ENCODE data around the gene ZNF888. TPM values are rescaled to one million over a fixed set of nuclear protein-coding genes. Genes with fewer than 3 reads are reported as not detected.
"Not testable (repeated sequence)": the region's sequence is repeated elsewhere in the genome, so short reads cannot be mapped to it uniquely, and the experiment has no call there.

Gene ZNF888
- polyA plus RNA-seq, 1 experiment: 2.2 TPM

- Histone ChIP-seq H3K27ac (ENCODE audit: low read depth, low read length) (no peak overlapping the region), H3K4me3 (ENCODE audit: low read depth, low read length) (no peak overlapping the region), H3K27me3 (ENCODE audit: control insufficient read depth, insufficient read depth, low read length) (no peaks in the 10 kb centered on the region), H3K9me3 (ENCODE audit: control insufficient read depth, insufficient read depth, low read length) (peaks cover 68% of the 10 kb centered on the region)
- DNase-seq (ENCODE audit: low read depth, low spot score): no peak
- ChIA-PET CTCF (no interaction called here), POLR2A (no interaction called here)
- TF ChIP-seq, protein P1, sequence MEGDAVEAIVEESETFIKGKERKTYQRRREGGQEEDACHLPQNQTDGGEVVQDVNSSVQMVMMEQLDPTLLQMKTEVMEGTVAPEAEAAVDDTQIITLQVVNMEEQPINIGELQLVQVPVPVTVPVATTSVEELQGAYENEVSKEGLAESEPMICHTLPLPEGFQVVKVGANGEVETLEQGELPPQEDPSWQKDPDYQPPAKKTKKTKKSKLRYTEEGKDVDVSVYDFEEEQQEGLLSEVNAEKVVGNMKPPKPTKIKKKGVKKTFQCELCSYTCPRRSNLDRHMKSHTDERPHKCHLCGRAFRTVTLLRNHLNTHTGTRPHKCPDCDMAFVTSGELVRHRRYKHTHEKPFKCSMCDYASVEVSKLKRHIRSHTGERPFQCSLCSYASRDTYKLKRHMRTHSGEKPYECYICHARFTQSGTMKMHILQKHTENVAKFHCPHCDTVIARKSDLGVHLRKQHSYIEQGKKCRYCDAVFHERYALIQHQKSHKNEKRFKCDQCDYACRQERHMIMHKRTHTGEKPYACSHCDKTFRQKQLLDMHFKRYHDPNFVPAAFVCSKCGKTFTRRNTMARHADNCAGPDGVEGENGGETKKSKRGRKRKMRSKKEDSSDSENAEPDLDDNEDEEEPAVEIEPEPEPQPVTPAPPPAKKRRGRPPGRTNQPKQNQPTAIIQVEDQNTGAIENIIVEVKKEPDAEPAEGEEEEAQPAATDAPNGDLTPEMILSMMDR (IDR thresholded peaks at IDR 0.05; ENCODE audit: low read depth, low read length): no peak
Measured at GRCh38 chr19:52948025-52948770, 25.0 kb upstream of the ZNF888 start.

GRCh38 chr19:52946322-52947310 lies 23.4 kb upstream of the ZNF888 start:
- CTCF ChIA-PET: no interaction called here
- no peak overlapping the region for H3K27ac ChIP-seq (ENCODE audit: low read depth, low read length)
- no peaks in the 10 kb centered on the region for H3K27me3 ChIP-seq (ENCODE audit: control insufficient read depth, insufficient read depth, low read length)
- H3K4me3 ChIP-seq (ENCODE audit: low read depth, low read length): no peak overlapping the region
- POLR2A ChIA-PET: no interaction called here
- H3K9me3 ChIP-seq (ENCODE audit: control insufficient read depth, insufficient read depth, low read length): peaks cover 54% of the 10 kb centered on the region
- TF ChIP-seq, protein P1 (IDR thresholded peaks at IDR 0.05; ENCODE audit: low read depth, low read length): no peak
- DNase-seq (ENCODE audit: low read depth, low spot score): no peak

DNA sequence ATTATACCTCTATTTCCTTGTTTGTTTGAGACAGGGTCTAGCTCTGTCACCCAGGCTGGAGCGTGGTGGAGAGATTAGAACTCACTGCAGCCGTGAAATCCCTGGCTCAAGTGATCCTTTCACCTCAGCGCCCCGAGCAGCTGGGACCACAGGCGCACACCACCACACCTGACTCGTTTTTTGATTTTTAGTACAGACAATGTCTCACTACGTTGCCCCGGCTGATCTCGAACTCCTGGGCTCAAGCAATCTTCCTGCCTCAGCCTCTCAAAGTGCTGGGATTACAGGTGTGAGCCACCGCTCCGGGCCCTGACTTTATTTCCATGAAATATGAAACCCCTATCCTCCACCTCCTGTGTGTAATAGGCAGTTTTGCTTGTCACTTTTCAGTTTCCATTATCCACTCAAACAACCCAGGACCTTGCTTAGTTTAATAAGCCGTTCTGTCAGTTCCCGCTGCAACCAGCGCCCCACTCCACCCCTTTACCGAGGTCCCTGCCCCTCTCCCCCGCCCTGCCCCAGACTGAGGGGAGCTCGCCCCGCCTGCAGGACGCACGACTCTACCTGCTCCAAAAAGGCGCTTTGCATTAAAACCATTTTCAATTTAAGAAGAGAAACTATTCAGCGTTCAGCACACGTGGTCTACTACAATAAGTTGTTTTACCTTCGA lies 22.6 kb upstream of the ZNF888 start:
- Histone ChIP-seq H3K4me3 (ENCODE audit: low read depth, low read length) (no peak overlapping the region), H3K27me3 (ENCODE audit: control insufficient read depth, insufficient read depth, low read length) (no peaks in the 10 kb centered on the region), H3K27ac (ENCODE audit: low read depth, low read length) (no peak overlapping the region), H3K9me3 (ENCODE audit: control insufficient read depth, insufficient read depth, low read length) (peaks cover 53% of the 10 kb centered on the region)
- TF ChIP-seq, protein P1 (IDR thresholded peaks at IDR 0.05; ENCODE audit: low read depth, low read length): no peak
- CTCF ChIA-PET: no interaction called here
- POLR2A ChIA-PET: no interaction called here
- no peak for DNase-seq (ENCODE audit: low read depth, low spot score)

DNA sequence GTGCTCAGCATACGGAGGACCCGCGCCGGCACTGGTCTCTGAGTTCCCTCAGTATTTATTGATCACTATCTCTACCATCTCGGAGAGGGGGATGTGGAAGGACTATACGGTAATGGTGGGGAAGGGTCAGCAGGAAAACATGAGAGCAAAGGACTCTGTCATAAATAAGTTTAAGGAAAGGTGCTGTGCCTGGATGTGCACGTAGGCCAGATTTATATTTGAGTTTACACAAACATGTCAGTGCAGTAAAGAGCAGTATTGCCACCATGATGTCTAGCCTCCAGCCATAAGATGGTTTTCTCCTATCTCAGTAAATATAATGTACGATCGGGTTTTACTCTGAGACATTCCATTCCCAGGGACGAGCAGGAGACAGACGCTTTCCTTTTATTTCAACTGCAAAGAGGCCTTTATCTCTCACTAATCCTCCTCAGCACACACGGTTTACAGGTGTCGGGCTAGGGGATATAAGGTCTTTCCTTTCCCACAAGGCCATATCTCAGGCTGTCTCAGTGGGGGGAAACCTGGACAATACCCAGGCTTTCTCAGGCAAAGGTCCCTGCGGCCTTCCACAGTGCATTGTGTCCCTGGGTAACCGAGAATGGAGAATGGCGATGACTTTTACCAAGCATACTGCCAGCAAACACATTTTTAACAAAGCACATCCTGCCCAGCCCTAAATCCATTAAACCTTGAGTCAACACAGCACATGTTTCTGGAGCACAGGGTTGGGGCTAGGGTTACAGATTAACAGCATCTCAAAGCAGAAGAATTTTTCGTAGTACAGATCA lies 21.7 kb upstream of the ZNF888 start:
- H3K4me3 ChIP-seq (ENCODE audit: low read depth, low read length); POLR2A ChIA-PET; H3K27ac ChIP-seq (ENCODE audit: low read depth, low read length); H3K27me3 ChIP-seq (ENCODE audit: control insufficient read depth, insufficient read depth, low read length); DNase-seq (ENCODE audit: low read depth, low spot score); CTCF ChIA-PET: not testable (repeated sequence)
- H3K9me3 ChIP-seq (ENCODE audit: control insufficient read depth, insufficient read depth, low read length): peaks cover 53% of the 10 kb centered on the region
